G401 (cell line): ENCODE results near the gene CHRD. TPM values are rescaled to one million over a fixed set of nuclear protein-coding genes. Genes with fewer than 3 reads are reported as not detected.

Experiments used
- DNase-seq: peaks from one replicate; pipeline ENCODE4 v3.0.0-alpha.2; 2015; ENCODE audit warnings: low spot score
- in situ Hi-C: cut with HindIII; loops from 2 replicates; pipeline ENCODE4 v1.10.0; 2016; ENCODE audit warnings: low sequenced_read_pairs, mixed read lengths
- total RNA-seq: library from RNA; depleted of rRNA; stranded (reverse); fragments of >200 nt; shearing (Covaris generic); gene quantifications from 2 replicates; pipeline ENCODE4 v1.2.3, GENCODE V29; 2014

CHRD gene
- total RNA-seq, 1 experiment from 2014 or later = 1.4 TPM

- DNase-seq = no peak
- in situ Hi-C loops = no loop called here
Observed at GRCh38 chr3:184378651-184379357, 1.1 kb upstream of the CHRD start.

- in situ Hi-C loops = no loop called here
- DNase-seq = peak; percentile 66
Observed at GRCh38 chr3:184380185-184380626, 352 bp downstream of the CHRD start.

- in situ Hi-C loops = no loop called here
- DNase-seq = peak; percentile 42
Observed at GRCh38 chr3:184380627-184381260, 890 bp downstream of the CHRD start.

- peak; percentile 50 for DNase-seq
- in situ Hi-C loops = no loop called here
Observed at GRCh38 chr3:184381261-184382224, 1.7 kb downstream of the CHRD start.

GRCh38 chr3:184382326-184383032, 2.6 kb downstream of the CHRD start:
- in situ Hi-C loops = no loop called here
- DNase-seq = no peak

GRCh38 chr3:184383033-184383740, 3.3 kb downstream of the CHRD start:
- DNase-seq = peak; percentile 69
- in situ Hi-C loops = no loop called here

- no peak for DNase-seq
- in situ Hi-C loops = no loop called here
Observed at GRCh38 chr3:184384342-184384741, 4.5 kb downstream of the CHRD start.

- no peak for DNase-seq
- in situ Hi-C loops = no loop called here
Observed at GRCh38 chr3:184384856-184385422, 5.1 kb downstream of the CHRD start.

- in situ Hi-C loops = no loop called here
- no peak for DNase-seq
Observed at GRCh38 chr3:184386047-184386806, 6.4 kb downstream of the CHRD start.

GRCh38 chr3:184387174-184387714, 7.4 kb downstream of the CHRD start:
- in situ Hi-C loops = no loop called here
- DNase-seq = no peak

- no peak for DNase-seq
- in situ Hi-C loops = no loop called here
Observed at GRCh38 chr3:184388164-184388935, 8.5 kb downstream of the CHRD start.

- DNase-seq = no peak
- in situ Hi-C loops = no loop called here
Observed at GRCh38 chr3:184388936-184389230, 9.0 kb downstream of the CHRD start.

- in situ Hi-C loops = no loop called here
- no peak for DNase-seq
Observed at GRCh38 chr3:184389384-184389783, 9.5 kb downstream of the CHRD start.

GRCh38 chr3:184389935-184390528, 10.2 kb downstream of the CHRD start:
- in situ Hi-C loops = no loop called here
- no peak for DNase-seq

GRCh38 chr3:184391266-184391665, 11.4 kb downstream of the CHRD start:
- in situ Hi-C loops = no loop called here
- no peak for DNase-seq

- no peak for DNase-seq
- in situ Hi-C loops = no loop called here
Observed at GRCh38 chr3:184395320-184395660, 15.4 kb downstream of the CHRD start.

GRCh38 chr3:184399410-184399809, 19.6 kb downstream of the CHRD start:
- DNase-seq = no peak

More at GRCh38 chr3:184399410-184399809, 19.6 kb downstream of the CHRD start:
- in situ Hi-C loops = no loop called here
